ENCODE measurements around the gene TGIF1. TPM values are rescaled to one million over a fixed set of nuclear protein-coding genes. Genes with fewer than 3 reads are reported as not detected.

Gene TGIF1
- total and polyA plus RNA-seq, 9 of the 15 experiments (the other 6 are each of a cell fraction or from before 2014, with no cell fraction given), result 16.1 to 77.7 (median 44.6) TPM

GRCh38 chr18:3449512-3450011 lies 410 bp upstream of the TGIF1 start (continued):
- TF ChIP-seq ZBTB12 (CRISPR knock-in tag; IDR thresholded peaks at IDR 0.05) (no peak), KLF10 (CRISPR knock-in tag; IDR thresholded peaks at IDR 0.05) (no peak), SNRNP70 (optimal IDR thresholded peaks at IDR 0.05; ENCODE audit: low read depth, low read length) (no peak), FIP1L1 (IDR thresholded peaks at IDR 0.05; ENCODE audit: low read depth, low read length, poor library complexity, severe bottlenecking) (no peak), ZNF263 (CRISPR knock-in tag; IDR thresholded peaks at IDR 0.05; ENCODE audit: borderline replicate concordance) (peak; percentile 33), CREB5 (CRISPR knock-in tag; IDR thresholded peaks at IDR 0.05) (no peak), PHF8 (IDR thresholded peaks at IDR 0.05; ENCODE audit: borderline replicate concordance, low read length) (peak; percentile 52; the same call in 1 of the 2 replicates), TAF9B (IDR thresholded peaks at IDR 0.05; ENCODE audit: partially characterized antibody) (no peak), KDM5B (IDR thresholded peaks at IDR 0.05; ENCODE audit: insufficient replicate concordance, low read depth, low read length) (no peak), GTF2E2 (tag; IDR thresholded peaks at IDR 0.05) (no peak), MYBL2 (IDR thresholded peaks at IDR 0.05; ENCODE audit: low read depth) (no peak), MYBL2 (CRISPR knock-in tag; IDR thresholded peaks at IDR 0.05; ENCODE audit: borderline replicate concordance) (no peak), ZNF324 (CRISPR knock-in tag; IDR thresholded peaks at IDR 0.05) (no peak), MYNN (IDR thresholded peaks at IDR 0.05) (no peak), MYNN (CRISPR knock-in tag; IDR thresholded peaks at IDR 0.05) (no peak), SAFB (IDR thresholded peaks at IDR 0.05; ENCODE audit: borderline replicate concordance, low read depth, low read length) (peak; percentile 24; the same call in 1 of the 2 replicates), RERE (CRISPR knock-in tag; IDR thresholded peaks at IDR 0.05; ENCODE audit: borderline replicate concordance) (no peak), HNRNPK (IDR thresholded peaks at IDR 0.05; ENCODE audit: low read depth, low read length, poor library complexity, severe bottlenecking) (no peak), ATF3 (IDR thresholded peaks at IDR 0.05) (no peak), ATF3 (CRISPR knock-in tag; conservative IDR thresholded peaks at IDR 0.05) (no peak), COPS2 (conservative IDR thresholded peaks at IDR 0.05) (no peak)

All from K562 (cell line).